ENCODE results near the gene AP3S2.

Gene AP3S2

DNA sequence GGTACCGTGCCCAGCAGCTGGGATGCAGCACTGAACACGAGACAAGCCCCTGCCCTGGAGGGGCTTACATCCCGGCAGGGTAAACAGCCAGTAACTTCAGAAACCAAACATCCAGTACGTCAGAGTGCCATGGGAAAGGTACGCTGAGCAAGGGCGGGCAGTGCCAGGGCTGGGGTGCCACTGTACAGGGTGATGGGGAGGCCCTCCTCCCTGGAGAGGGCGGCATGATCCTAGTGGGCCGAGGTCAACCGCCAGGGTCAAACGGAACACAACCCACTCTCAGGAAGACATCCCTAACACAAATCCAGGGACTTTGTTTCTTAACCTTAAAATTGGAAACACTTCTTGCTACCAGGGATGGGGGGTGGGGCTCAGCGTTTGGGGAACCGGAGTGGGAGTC lies 63.2 kb downstream of the AP3S2 start:
- no peak for DNase-seq

DNA sequence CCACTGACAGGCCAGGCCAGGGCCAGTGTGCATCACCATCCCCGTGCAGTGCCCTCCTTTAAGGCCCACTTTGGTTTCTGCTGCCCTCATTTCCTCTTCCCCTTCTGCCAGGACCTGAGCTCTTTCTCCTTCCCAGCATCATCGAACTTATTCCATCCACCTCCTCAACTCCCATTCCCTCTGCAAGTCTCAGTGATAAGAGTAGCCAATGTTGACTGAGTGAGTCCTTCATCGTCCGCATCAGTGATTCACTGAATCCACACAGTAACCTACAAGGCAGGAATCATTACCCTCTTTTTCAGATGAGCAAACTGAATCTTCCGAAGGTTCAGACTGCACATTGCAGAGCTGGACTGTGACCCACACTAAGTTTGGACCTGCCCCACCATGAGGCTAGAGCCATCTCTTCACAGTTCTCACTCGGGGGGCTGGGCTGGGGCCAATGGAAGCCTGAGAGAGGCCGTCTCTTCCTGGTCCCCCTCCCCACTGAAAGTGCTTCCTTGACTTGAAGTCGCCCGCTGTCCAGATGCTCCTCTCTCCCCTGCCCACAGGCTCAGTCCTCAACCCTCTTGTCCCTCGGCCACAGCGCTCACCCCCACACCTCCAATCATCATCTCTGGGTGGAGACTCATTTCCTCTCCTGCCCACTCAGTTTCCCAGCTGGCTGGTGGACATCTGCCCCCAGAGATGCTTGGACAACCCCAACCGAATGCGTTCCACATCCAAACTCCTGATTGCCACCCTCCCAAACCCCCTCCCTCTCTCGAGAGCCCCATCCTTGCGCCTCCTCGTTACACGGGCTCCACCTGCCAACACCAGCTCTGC lies 64.0 kb downstream of the AP3S2 start:
- no peak for DNase-seq

GRCh38 chr15:89829161-89829560 lies 64.6 kb downstream of the AP3S2 start:
- no peak for DNase-seq

GRCh38 chr15:89828281-89829145 lies 65.3 kb downstream of the AP3S2 start:
- no peak for DNase-seq

- no peak for DNase-seq
Measured at GRCh38 chr15:89827829-89828228, 66.0 kb downstream of the AP3S2 start.

GRCh38 chr15:89826671-89827655 lies 66.8 kb downstream of the AP3S2 start:
- DNase-seq = no peak

DNA sequence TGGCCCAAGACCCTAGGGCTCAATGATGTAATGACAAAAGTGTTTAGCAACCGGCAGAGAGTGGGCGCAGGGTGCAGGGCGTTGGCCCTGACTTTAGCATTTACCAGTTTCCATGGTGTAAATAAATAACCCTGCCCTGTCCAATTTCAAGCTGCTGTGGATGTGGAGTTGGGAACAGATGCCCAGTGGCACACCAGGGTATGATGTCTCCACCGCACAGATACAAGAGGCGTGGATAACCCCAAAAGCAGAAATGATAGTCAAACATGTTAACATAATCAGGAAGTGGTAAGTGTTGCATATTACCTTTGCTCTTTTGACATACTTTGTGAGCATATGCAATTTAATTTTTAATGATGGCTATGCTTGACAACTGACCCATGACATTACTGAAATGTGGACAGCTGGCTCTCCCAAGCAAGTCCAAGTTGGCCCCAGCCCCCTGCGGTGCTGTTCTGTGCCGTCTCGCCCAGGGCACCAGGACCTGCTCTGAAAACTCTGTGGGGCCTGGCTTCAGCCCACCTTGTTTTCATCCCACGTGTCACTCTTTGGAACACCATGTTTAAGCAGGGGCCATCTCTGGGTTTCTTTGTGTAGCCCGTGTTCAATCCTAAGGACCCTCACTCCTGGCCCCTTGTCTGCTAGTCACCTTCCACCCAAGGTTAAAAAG lies 68.4 kb downstream of the AP3S2 start:
- DNase-seq = no peak

DNA sequence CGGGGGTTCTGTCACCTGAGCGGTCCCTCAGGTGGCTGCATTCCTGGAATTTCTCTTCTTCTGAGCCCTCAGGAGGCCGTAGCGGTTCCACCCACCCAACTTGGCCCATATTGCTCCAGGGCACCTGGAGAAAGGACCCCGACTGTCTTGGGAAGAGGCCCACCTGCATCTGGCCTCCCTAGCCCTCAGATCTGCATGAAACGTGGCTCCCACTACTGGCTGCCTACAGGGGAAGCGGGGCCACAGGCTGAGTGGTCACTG lies 69.3 kb downstream of the AP3S2 start:
- DNase-seq = no peak

DNA sequence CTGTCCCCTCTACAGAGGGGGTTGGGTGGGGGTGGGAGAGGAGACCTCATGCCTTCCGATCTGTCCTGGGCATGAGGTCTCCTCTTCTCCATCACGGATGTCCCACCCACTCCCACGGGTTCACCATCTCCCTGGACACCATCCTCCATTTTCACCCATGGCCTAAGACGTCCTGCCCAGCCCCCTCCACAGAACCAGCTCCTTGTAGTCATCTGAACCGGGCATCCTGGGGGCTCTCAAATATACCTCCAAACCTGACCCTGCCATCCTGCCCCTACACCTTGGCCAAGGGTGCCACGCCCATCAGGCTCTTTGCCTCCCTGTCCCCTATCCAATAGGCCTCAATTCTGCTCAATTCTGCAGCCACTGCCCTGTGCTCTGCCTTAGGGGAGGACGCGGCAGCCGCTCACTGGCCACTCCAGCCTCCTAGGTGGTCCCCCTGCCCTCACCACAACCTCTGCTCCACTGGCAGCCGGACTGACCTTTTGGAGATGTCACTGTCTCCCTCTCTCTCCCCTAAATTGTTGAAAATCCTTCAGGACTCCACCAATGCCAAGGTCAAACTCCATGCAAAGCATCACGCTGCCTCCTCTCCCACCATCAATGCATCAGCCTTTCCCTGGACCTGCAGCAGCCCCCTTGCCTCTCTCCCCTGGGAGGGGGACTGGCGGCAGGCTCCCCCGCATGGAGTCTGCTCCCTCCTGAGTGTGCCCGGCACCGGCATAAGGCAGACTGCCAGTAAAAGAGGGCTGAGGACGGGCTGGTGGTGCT lies 69.8 kb downstream of the AP3S2 start:
- DNase-seq = no peak

- DNase-seq = no peak
Measured at GRCh38 chr15:89822951-89823711, 70.7 kb downstream of the AP3S2 start.

- no peak for DNase-seq
Measured at GRCh38 chr15:89822611-89822950, 71.2 kb downstream of the AP3S2 start.

GRCh38 chr15:89822026-89822425 lies 71.8 kb downstream of the AP3S2 start:
- DNase-seq = no peak

GRCh38 chr15:89820666-89821611 lies 72.9 kb downstream of the AP3S2 start:
- no peak for DNase-seq

- DNase-seq = no peak
Measured at GRCh38 chr15:89818287-89818686, 75.5 kb downstream of the AP3S2 start.

DNA sequence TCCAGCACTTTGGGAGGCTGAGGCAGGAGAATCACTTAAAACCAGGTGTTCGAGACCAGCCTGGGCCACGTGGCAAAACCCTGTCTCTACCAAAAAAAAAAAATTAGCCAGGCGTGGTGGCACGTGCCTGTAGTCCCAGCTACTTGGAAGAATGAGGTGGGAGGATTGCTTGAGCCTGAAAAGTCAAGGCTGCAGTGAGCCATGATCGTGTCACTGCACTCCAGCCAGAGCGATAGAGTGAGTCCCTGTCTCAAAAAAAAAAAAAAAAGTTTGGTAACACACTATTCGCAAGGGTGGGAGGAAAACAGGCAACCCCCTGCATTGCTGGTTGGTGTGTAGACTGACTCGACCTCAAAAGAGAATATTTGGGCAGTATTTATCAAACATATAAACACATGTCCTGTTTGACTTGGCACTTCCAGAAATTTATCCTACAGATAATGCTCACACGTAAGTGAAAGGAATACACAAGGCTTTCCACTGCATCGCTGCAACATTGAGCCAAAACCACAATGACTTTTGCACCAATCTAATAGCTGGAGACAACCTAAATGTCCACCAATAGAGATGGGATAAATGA lies 76.0 kb downstream of the AP3S2 start:
- DNase-seq = no peak

DNA sequence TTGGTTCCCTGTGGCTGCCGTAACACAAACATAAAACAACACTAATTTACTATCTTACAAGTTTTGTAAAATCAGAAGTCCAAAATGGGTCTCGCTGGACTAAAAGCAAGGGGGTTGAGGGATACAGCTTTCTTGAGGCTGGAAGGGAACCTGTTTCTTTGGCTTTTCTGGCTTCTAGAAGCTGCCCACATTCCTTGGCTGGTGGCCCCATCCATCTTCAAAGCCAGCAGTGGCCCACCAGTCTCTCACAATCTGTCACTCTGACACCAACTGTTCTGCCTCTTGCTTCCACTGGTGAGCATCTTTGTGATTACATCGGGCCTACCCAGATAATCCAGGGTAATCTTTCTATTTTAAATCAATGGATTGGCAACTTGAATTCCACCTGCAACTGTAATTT lies 78.0 kb downstream of the AP3S2 start:
- DNase-seq = no peak

DNA sequence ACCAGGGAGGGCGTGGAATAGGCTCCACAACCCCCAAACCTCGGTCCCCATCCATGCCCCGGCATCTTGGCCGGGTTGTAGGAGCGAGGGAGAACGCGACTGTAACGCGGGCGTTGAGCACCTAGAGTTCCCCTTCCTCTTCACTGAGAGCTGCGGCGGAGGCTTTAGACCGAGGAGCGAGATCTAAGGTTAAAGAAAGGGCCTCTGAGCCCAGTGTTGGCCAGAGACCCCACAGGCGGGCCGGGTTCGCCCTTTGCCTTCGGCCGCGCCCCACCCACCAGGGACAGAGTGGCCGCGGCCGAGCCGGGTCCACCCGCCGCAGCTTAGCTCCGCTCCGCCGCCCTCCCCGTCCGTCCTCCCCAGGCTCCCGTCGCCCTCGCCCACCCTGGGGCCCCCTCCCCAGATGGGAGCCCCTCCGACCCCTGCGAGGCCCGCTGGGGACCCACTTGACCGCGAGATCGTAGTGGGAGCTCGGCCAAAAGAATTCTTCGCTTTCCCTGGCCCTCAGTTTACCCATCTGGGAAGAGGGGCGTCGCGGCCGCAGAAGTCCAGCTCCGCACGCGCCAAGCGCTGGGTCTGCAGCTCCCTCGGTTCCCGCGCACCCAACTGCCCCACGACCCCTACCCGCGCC lies 79.6 kb downstream of the AP3S2 start:
- DNase-seq = no peak

- DNase-seq = no peak
Measured at GRCh38 chr15:89813381-89814111, 80.2 kb downstream of the AP3S2 start.
